IMR-90 (cell line): ENCODE results near the gene LAS1L. TPM values are rescaled to one million over a fixed set of nuclear protein-coding genes. Genes with fewer than 3 reads are reported as not detected.

Experiments
- ATAC-seq: fragments of 200-7000 bp; cut with Tn5 transposase; 2 replicates; pipeline ENCODE4 v1.9.1; 2020; ENCODE audit warnings: low read depth, mild to moderate bottlenecking, moderate library complexity
- BruUV-seq: library from RNA; stranded (reverse); fragments of 400-500 nt; replicated peaks from 2 replicates; lab custom pipeline; 2021; lab: Mats Ljungman, UMichigan
- CTCF ChIA-PET: fragments of 300-600 bp; formaldehyde crosslinking; extraction: SDS; loops from one replicate; lab custom pipeline; 2021; ENCODE audit warnings: antibody characterized with exemption; lab: Yijun Ruan, JAX
- POLR2A ChIA-PET: fragments of 300-600 bp; sonication (Branson Sonifier 250); formaldehyde crosslinking; loops from one replicate; lab custom pipeline; 2022; ENCODE audit warnings: antibody characterized with exemption; ENCODE audit not compliant: unreplicated experiment; lab: Charles Lee
- DNase-seq: peaks from one replicate; pipeline ENCODE4 v3.0.0; 2013
- H2AFZ ChIP-seq: replicated peaks from 2 replicates; pipeline ENCODE3; 2013; ENCODE audit warnings: low read length, mild to moderate bottlenecking; ENCODE audit not compliant: poor library complexity
- H2AK5ac ChIP-seq: 2 replicates; pipeline ENCODE4 v1.6.1; 2013; ENCODE audit warnings: low read depth, low read length, inconsistent platforms
- H2AK9ac ChIP-seq: replicated peaks from 2 replicates; pipeline ENCODE3; 2013; ENCODE audit warnings: mild to moderate bottlenecking, low read depth, low read length, moderate library complexity; ENCODE audit not compliant: poor library complexity
- H2BK120ac ChIP-seq: 2 replicates; pipeline ENCODE4 v1.6.1; 2013; ENCODE audit warnings: low read depth, low read length, inconsistent platforms
- H2BK15ac ChIP-seq: 3 replicates; pipeline ENCODE4 v1.6.1; 2013; ENCODE audit warnings: low read depth, low read length, inconsistent platforms
- H2BK20ac ChIP-seq: 2 replicates; pipeline ENCODE4 v1.6.1; 2013; ENCODE audit warnings: low read depth, mild to moderate bottlenecking, inconsistent platforms, low read length, moderate library complexity
- H2BK5ac ChIP-seq: 2 replicates; pipeline ENCODE4 v1.6.1; 2013; ENCODE audit warnings: mild to moderate bottlenecking, low read depth, low read length, inconsistent platforms; ENCODE audit not compliant: poor library complexity, severe bottlenecking
- H3K14ac ChIP-seq: replicated peaks from 2 replicates; pipeline ENCODE4 v1.6.1; 2013; ENCODE audit warnings: low read depth, low read length, inconsistent platforms
- H3K18ac ChIP-seq: 2 replicates; pipeline ENCODE4 v1.6.1; 2013; ENCODE audit warnings: low read depth, low read length, control low read depth
- H3K23ac ChIP-seq: 2 replicates; pipeline ENCODE4 v1.6.1; 2013; ENCODE audit warnings: low read depth, low read length, inconsistent platforms
- H3K27ac ChIP-seq: 2 replicates; pipeline ENCODE4 v1.5.1; 2013; ENCODE audit warnings: mild to moderate bottlenecking, control low read depth, low read length; ENCODE audit not compliant: insufficient read depth
- H3K27me3 ChIP-seq: 2 replicates; pipeline ENCODE4 v1.6.1; 2013; ENCODE audit warnings: low read length; ENCODE audit not compliant: control insufficient read depth, insufficient read depth
- H3K36me3 ChIP-seq: 2 replicates; pipeline ENCODE4 v1.6.1; 2013; ENCODE audit warnings: low read length, mixed read lengths; ENCODE audit not compliant: control insufficient read depth, insufficient read depth
- H3K4ac ChIP-seq: 2 replicates; pipeline ENCODE4 v1.6.1; 2013; ENCODE audit warnings: low read depth, low read length, inconsistent platforms
- H3K4me1 ChIP-seq: 2 replicates; pipeline ENCODE4 v1.6.1; 2013; ENCODE audit warnings: low read length, mixed read lengths; ENCODE audit not compliant: control insufficient read depth, insufficient read depth
- H3K4me2 ChIP-seq: 2 replicates; pipeline ENCODE4 v1.6.1; 2013; ENCODE audit warnings: low read depth, mild to moderate bottlenecking, control low read depth, low read length, moderate library complexity
- H3K4me3 ChIP-seq: 2 replicates; pipeline ENCODE4 v1.5.1; 2013; ENCODE audit warnings: low read depth, mild to moderate bottlenecking, control low read depth, low read length, moderate library complexity; ENCODE audit not compliant: insufficient read depth
- H3K56ac ChIP-seq: 2 replicates; pipeline ENCODE4 v1.6.1; 2013; ENCODE audit warnings: low read length, inconsistent platforms; ENCODE audit not compliant: insufficient read depth; ENCODE audit errors: extremely low read depth
- H3K79me1 ChIP-seq, 2 experiments: 2 replicates each; pipeline ENCODE4 v1.6.1; 2013; ENCODE audit warnings: low read length in 2 of 2, inconsistent platforms in 1 of 2, low read depth in 1 of 2
- H3K9ac ChIP-seq: 2 replicates; pipeline ENCODE4 v1.6.1; 2013; ENCODE audit warnings: low read depth, low read length, control low read depth
- H3K9me1 ChIP-seq: 2 replicates; pipeline ENCODE4 v1.6.1; 2013; ENCODE audit warnings: low read length, inconsistent platforms; ENCODE audit not compliant: insufficient read depth
- H3K9me3 ChIP-seq: 2 replicates; pipeline ENCODE4 v1.6.1; 2013; ENCODE audit warnings: low read length; ENCODE audit not compliant: control insufficient read depth, insufficient read depth
- H4K20me1 ChIP-seq: 2 replicates; pipeline ENCODE4 v1.6.1; 2013; ENCODE audit warnings: low read length, inconsistent platforms; ENCODE audit not compliant: insufficient read depth
- H4K5ac ChIP-seq: 2 replicates; pipeline ENCODE4 v1.6.1; 2013; ENCODE audit warnings: mild to moderate bottlenecking, low read depth, low read length, control low read depth
- H4K8ac ChIP-seq, 2 experiments: 2 replicates each; pipeline ENCODE4 v1.6.1; 2013; ENCODE audit warnings: low read depth in 2 of 2, low read length in 2 of 2, control low read depth in 1 of 2, inconsistent platforms in 1 of 2
- H4K91ac ChIP-seq: 2 replicates; pipeline ENCODE4 v1.6.1; 2013; ENCODE audit warnings: low read depth, low read length, inconsistent platforms; ENCODE audit not compliant: insufficient read depth
- CEBPB ChIP-seq: IDR thresholded peaks from 2 replicates; pipeline ENCODE4 v1.6.1; 2012; ENCODE audit warnings: low read depth, low read length, improper control_type of control experiment
- MAZ ChIP-seq: IDR thresholded peaks from 2 replicates; pipeline ENCODE4 v1.6.1; 2012; ENCODE audit warnings: low read depth, mild to moderate bottlenecking, low read length, improper control_type of control experiment, moderate library complexity, borderline replicate concordance
- WGBS, 2 experiments: methylation state at CpG; one replicate each; pipeline versions ENCODE4 v1.1.5 to v1.1.7; 2013; ENCODE audit warnings: missing lambda C conversion rate in 2 of 2; ENCODE audit not compliant: insufficient read length in 1 of 2; ENCODE audit errors: extremely low coverage in 2 of 2; 5-methylcytosine and 5-hydroxymethylcytosine counted together
- dilution Hi-C: fragments of 300-500 bp; cut with HindIII; formaldehyde crosslinking; loops from one replicate; pipeline ENCODE4 v1.14.3; 2018; ENCODE audit warnings: low sequenced_read_pairs; ENCODE audit not compliant: unreplicated experiment
- in situ Hi-C: fragments of 300-500 bp; cut with MboI; formaldehyde crosslinking; loops from 3 replicates; pipeline ENCODE4 v1.14.3; 2019; ENCODE audit warnings: low sequenced_read_pairs, inconsistent platforms, mixed read lengths
- intact Hi-C: fragments of 100-400 bp; cut with micrococcal nuclease; formaldehyde crosslinking; loops from 2 replicates; pipeline ENCODE4 v1.10.0; 2022
- polyA plus RNA-seq, 3 experiments: library from polyadenylated mRNA; depleted of rRNA; stranded (reverse); fragments of >200 nt; gene quantifications; 2 replicates each; pipeline ENCODE4 v1.2.3, GENCODE V29; 2012; ENCODE audit warnings: low replicate concordance in 1 of 3
- total RNA-seq: library from RNA; depleted of rRNA; stranded (reverse); fragments of >200 nt; gene quantifications from 2 replicates; pipeline ENCODE4 v1.2.3, GENCODE V29; 2012

Gene LAS1L
- total and polyA plus RNA-seq, 2 of the 4 experiments (the other 2 are of a cell fraction): 22.8 to 29.2 TPM

DNA sequence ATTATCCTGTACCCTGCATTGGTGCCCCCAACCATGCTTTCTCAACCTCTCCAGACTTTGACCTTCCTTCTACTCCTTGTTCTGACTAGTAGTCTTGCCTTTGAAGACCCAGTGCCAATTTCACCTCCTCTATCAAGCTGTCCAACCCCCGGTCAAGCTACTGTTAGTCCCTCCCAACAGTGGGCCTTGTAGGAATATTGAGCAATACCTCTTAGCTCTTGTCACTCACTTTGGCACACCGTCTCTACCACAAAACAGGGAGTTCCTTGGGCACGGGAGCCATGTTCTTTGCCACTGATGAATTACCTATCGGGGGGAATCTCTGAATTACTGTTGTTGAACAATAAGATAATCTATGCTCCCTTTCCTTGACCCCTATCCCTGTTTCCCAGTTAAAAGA is 25.2 kb downstream of the LAS1L start:
- Histone ChIP-seq H3K23ac (no peak overlapping the region), H3K14ac (no peak overlapping the region), H4K5ac (no peak overlapping the region), H3K36me3 (peaks cover 1% of the 10 kb centered on the region; the same call in 1 of the 2 replicates), H3K9me1 (no peaks in the 10 kb centered on the region), H2BK15ac (no peak overlapping the region), H3K18ac (no peak overlapping the region), H3K79me1 (no peaks in the 10 kb centered on the region), H2AK5ac (no peak overlapping the region), H2BK5ac (no peak overlapping the region), H2BK120ac (no peak overlapping the region), H3K9ac (no peak overlapping the region), H3K9me3 (no peaks in the 10 kb centered on the region), H4K20me1 (no peaks in the 10 kb centered on the region; the same call in 1 of the 2 replicates), H3K4ac (no peak overlapping the region), H3K27ac (no peak overlapping the region), H2AFZ (no peak overlapping the region), H3K4me3 (no peak overlapping the region), H3K27me3 (no peaks in the 10 kb centered on the region; the same call in none of the 2 replicates), H3K56ac (no peak overlapping the region), H2BK20ac (no peak overlapping the region), H4K8ac (no peak overlapping the region), H4K91ac (no peak overlapping the region), H3K4me1 (no peaks in the 10 kb centered on the region), H2AK9ac (no peak overlapping the region), H3K4me2 (no peak overlapping the region)
- ChIA-PET CTCF (no interaction called here), POLR2A (no interaction called here)
- WGBS, 2 experiments: 60% methylated on average over 1 of the region's 4 CpGs; no CpG with 5 or more reads in 1 of the 2 experiments
- no TSS peak for BruUV-seq
- intact Hi-C loops (no loop called here), dilution Hi-C loops (no loop called here), in situ Hi-C loops (no loop called here)
- ATAC-seq (no peak), DNase-seq (no peak)
- peak; percentile 52; the same call in 1 of the 2 replicates for TF ChIP-seq CEBPB
- no peak for TF ChIP-seq MAZ
